ENCODE measurements around the gene PTPN21.

DNA sequence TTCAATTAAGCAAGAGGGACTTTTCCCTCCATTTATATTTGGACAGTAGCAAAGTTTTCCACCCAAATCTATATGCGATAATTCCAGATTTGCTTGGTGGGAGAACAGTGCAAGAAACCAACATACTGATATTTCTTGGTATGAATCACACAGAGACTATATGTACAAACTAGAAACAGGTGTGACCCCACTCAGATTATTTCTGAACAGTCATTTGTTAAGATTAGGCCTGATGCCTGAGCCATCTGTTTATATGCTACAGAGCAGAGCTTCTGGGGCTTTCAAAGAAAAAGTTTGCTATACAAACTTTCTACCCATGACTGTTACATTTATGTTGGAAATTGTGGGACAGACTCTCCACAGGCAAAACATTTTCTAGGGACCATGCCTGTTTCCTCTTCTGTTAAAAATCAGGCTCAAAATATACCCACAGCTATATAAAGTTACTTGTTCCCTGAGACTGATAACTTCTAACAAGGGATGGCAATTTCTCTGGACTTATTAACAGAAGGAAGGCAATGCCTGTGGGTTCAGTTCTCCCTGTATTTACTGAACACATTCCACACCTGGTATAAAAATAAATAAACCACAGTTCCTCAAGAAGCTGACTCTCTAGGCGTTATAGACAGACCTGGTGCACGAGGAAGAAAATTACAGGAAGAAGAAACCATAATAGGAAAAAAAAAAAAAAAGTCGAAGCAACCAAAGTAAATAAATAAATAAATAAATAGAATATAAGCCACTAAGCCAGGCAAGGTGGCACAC, 8.0 kb downstream of the PTPN21 start:
- no peak for TF ChIP-seq YY1 (IDR thresholded peaks at IDR 0.05; ENCODE audit: insufficient read depth, insufficient read length)
- TF ChIP-seq ZNF274 (IDR thresholded peaks at IDR 0.05; ENCODE audit: low read depth, low read length) = no peak
